CD14-positive monocyte (primary cell): ENCODE measurements around the gene PPP2R1B. TPM values are rescaled to one million over a fixed set of nuclear protein-coding genes. Genes with fewer than 3 reads are reported as not detected.

Source experiments
- DNase-seq, 3 donors: peaks; one replicate each; pipeline ENCODE4 v3.0.0-alpha.2; 2011 to 2022
- H2AFZ ChIP-seq: 2 replicates; pipeline ENCODE4 v1.6.0; 2012; ENCODE audit warnings: mild to moderate bottlenecking, low read depth, low read length, inconsistent platforms; ENCODE audit not compliant: insufficient read depth, poor library complexity, severe bottlenecking
- H3K27ac ChIP-seq, 2 donors: 1 replicate in 1 of 2; 2 replicates in 1 of 2; pipeline ENCODE4 v1.5.1; 2012 to 2013; ENCODE audit warnings: low read length in 2 of 2, control low read depth in 1 of 2, inconsistent platforms in 1 of 2, low read depth in 1 of 2, mild to moderate bottlenecking in 1 of 2
- H3K27me3 ChIP-seq, 2 donors: one replicate each; pipeline versions ENCODE4 v1.6.0 to v1.6.1; 2011 to 2013; ENCODE audit warnings: low read length in 2 of 2; ENCODE audit not compliant: control insufficient read depth in 2 of 2, insufficient read depth in 2 of 2
- H3K36me3 ChIP-seq, 2 donors: replicated peaks in 1 of 2; 1 replicate in 1 of 2; 2 replicates in 1 of 2; pipeline versions ENCODE4 v1.5.1 to v1.6.1; 2012 to 2013; ENCODE audit warnings: low read length in 2 of 2, control low read depth in 1 of 2, inconsistent platforms in 1 of 2, mild to moderate bottlenecking in 1 of 2; ENCODE audit not compliant: insufficient read depth in 2 of 2, control insufficient read depth in 1 of 2
- H3K4me1 ChIP-seq, 2 donors: 1 replicate in 1 of 2; 2 replicates in 1 of 2; pipeline versions ENCODE4 v1.5.1 to v1.6.1; 2012 to 2013; ENCODE audit warnings: low read length in 2 of 2, control low read depth in 1 of 2, inconsistent platforms in 1 of 2, mild to moderate bottlenecking in 1 of 2, moderate library complexity in 1 of 2; ENCODE audit not compliant: insufficient read depth in 2 of 2, control insufficient read depth in 1 of 2
- H3K4me2 ChIP-seq: replicated peaks from 2 replicates; pipeline ENCODE3; 2012; ENCODE audit warnings: low read length, moderate library complexity, mild to moderate bottlenecking; ENCODE audit not compliant: poor library complexity, severe bottlenecking; ENCODE audit errors: extremely low read depth
- H3K4me3 ChIP-seq, 3 experiments: fragments of 200-600 bp in 1 of 3; sonication (generic) in 1 of 3; replicated peaks in 1 of 3; 1 replicate in 2 of 3; 2 replicates in 1 of 3; pipeline ENCODE4 v1.5.1; 2011 to 2013; ENCODE audit warnings: low read length in 3 of 3, mild to moderate bottlenecking in 3 of 3, control low read depth in 2 of 3, low read depth in 2 of 3, inconsistent platforms in 1 of 3, moderate library complexity in 1 of 3
- H3K79me2 ChIP-seq: 2 replicates; pipeline ENCODE4 v1.6.0; 2012; ENCODE audit warnings: mild to moderate bottlenecking, control low read depth, inconsistent platforms, low read length, moderate library complexity; ENCODE audit not compliant: insufficient read depth
- H3K9ac ChIP-seq: 2 replicates; pipeline ENCODE4 v1.6.0; 2017; ENCODE audit warnings: low read length, mild to moderate bottlenecking; ENCODE audit not compliant: insufficient read depth, poor library complexity, severe bottlenecking
- H3K9me3 ChIP-seq, 2 donors: replicated peaks in 1 of 2; 1 replicate in 1 of 2; 2 replicates in 1 of 2; pipeline versions ENCODE4 v1.5.1 to v1.6.1; 2012 to 2013; ENCODE audit warnings: low read length in 2 of 2, control low read depth in 1 of 2; ENCODE audit not compliant: control insufficient read depth in 1 of 2, insufficient read depth in 1 of 2
- H4K20me1 ChIP-seq: 2 replicates; pipeline ENCODE4 v1.6.0; 2012; ENCODE audit warnings: mild to moderate bottlenecking, low read length, control low read depth, moderate library complexity; ENCODE audit not compliant: insufficient read depth
- H3K27ac Mint-ChIP-seq, 7 donors: one replicate each; pipeline ENCODE4 v1.8.0; 2020; ENCODE audit warnings: mild to moderate bottlenecking in 7 of 7, mixed read lengths in 7 of 7, moderate library complexity in 6 of 7, inconsistent platforms in 2 of 7
- H3K27me3 Mint-ChIP-seq, 3 donors: one replicate each; pipeline ENCODE4 v1.8.0; 2021 to 2022; ENCODE audit warnings: low read depth in 3 of 3, mild to moderate bottlenecking in 3 of 3, mixed read lengths in 3 of 3, moderate library complexity in 3 of 3, inconsistent platforms in 1 of 3
- H3K36me3 Mint-ChIP-seq, 2 donors: one replicate each; pipeline ENCODE4 v1.8.0; 2020; ENCODE audit warnings: mixed read lengths in 2 of 2, inconsistent platforms in 1 of 2, mild to moderate bottlenecking in 1 of 2
- H3K4me1 Mint-ChIP-seq: one replicate; pipeline ENCODE4 v1.8.0; 2020; ENCODE audit warnings: mild to moderate bottlenecking, mixed read lengths
- H3K4me3 Mint-ChIP-seq, 2 donors: one replicate each; pipeline ENCODE4 v1.8.0; 2020; ENCODE audit warnings: mild to moderate bottlenecking in 2 of 2, mixed read lengths in 2 of 2, moderate library complexity in 1 of 2
- H3K9me3 Mint-ChIP-seq, 7 donors: one replicate each; pipeline ENCODE4 v1.8.0; 2020 to 2022; ENCODE audit warnings: mixed read lengths in 7 of 7, mild to moderate bottlenecking in 6 of 7, moderate library complexity in 6 of 7, inconsistent platforms in 2 of 7
- WGBS: methylation state at CpG from one replicate; pipeline ENCODE4 v1.1.5; 2013; ENCODE audit warnings: missing lambda C conversion rate; ENCODE audit not compliant: insufficient coverage; 5-methylcytosine and 5-hydroxymethylcytosine counted together
- intact Hi-C, 2 donors: fragments of 100-400 bp; cut with micrococcal nuclease; formaldehyde crosslinking; loops; one replicate each; pipeline versions ENCODE4 v1.15.0 to v1.15.1; 2023
- polyA plus RNA-seq, 3 donors: library from polyadenylated mRNA; depleted of rRNA in 1 of 3; unstranded in 2 of 3; stranded (reverse) in 1 of 3; fragments of 300-500 nt in 2 of 3; fragments of >200 nt in 1 of 3; fragmentation: Illumina TruSeq in 2 of 3; gene quantifications; 1 replicate in 2 of 3; 2 replicates in 1 of 3; pipeline ENCODE4 v1.2.3, GENCODE V29; 2012 to 2021
- TF ChIP-seq, protein P1 (sequence below): fragments of 200-600 bp; IDR thresholded peaks from one replicate; pipeline ENCODE4 v1.8.0; 2022; ENCODE audit warnings: antibody characterized with exemption, mild to moderate bottlenecking

PPP2R1B gene
- polyA plus RNA-seq, 3 donors = 5.4 to 16.9 (median 11.2) TPM

DNA sequence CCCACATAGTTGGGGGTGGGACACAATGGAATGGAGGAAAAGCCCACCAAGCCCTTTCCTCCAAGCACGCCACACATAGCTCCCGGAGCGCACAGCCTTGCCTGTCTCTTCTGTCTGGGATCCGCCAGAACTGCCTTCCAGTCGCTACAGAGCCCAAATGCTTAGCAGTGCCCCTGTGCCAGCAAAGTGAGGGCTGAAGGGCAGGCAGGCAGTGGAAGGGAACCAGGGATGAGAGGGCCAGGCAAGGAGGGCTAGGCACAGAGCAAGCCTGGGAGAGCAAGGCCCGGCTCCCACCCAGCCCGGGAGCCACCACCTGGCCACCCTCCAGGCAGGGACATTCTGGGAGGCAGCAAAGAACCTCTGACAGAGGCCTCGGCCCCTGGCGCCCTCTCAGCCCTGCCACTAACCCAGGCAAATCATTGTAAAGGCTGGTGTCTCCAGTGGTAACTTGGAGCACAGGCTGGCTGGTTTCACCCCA, 32.5 kb downstream of the PPP2R1B start:
- peaks cover 5 to 19% of the 10 kb centered on the region in 2 donors for H3K36me3 ChIP-seq
- no peak for DNase-seq
- no peak overlapping the region for H3K4me2 ChIP-seq
- peaks cover 20 to 24% of the 10 kb centered on the region in 2 donors for H3K36me3 Mint-ChIP-seq
- no peaks in the 10 kb centered on the region for H3K4me1 ChIP-seq
- H3K27ac ChIP-seq = no peak overlapping the region
- no peak overlapping the region for H2AFZ ChIP-seq
- no peaks in the 10 kb centered on the region for H3K9me3 Mint-ChIP-seq
- H3K4me3 Mint-ChIP-seq = no peak overlapping the region
- peak overlapping the region in 1 of 7 donors; percentile 23 for H3K27ac Mint-ChIP-seq
- H3K4me3 ChIP-seq = no peak overlapping the region
- intact Hi-C loops = no loop called here
- H3K79me2 ChIP-seq = no peaks in the 10 kb centered on the region
- TF ChIP-seq, protein P1, sequence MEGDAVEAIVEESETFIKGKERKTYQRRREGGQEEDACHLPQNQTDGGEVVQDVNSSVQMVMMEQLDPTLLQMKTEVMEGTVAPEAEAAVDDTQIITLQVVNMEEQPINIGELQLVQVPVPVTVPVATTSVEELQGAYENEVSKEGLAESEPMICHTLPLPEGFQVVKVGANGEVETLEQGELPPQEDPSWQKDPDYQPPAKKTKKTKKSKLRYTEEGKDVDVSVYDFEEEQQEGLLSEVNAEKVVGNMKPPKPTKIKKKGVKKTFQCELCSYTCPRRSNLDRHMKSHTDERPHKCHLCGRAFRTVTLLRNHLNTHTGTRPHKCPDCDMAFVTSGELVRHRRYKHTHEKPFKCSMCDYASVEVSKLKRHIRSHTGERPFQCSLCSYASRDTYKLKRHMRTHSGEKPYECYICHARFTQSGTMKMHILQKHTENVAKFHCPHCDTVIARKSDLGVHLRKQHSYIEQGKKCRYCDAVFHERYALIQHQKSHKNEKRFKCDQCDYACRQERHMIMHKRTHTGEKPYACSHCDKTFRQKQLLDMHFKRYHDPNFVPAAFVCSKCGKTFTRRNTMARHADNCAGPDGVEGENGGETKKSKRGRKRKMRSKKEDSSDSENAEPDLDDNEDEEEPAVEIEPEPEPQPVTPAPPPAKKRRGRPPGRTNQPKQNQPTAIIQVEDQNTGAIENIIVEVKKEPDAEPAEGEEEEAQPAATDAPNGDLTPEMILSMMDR = no peak
- H3K9me3 ChIP-seq = no peaks in the 10 kb centered on the region
- H3K27me3 ChIP-seq = no peaks in the 10 kb centered on the region
- H4K20me1 ChIP-seq = no peaks in the 10 kb centered on the region
- no peak overlapping the region for H3K9ac ChIP-seq
- peaks cover 0 to 4% (median 2%) of the 10 kb centered on the region in 3 donors for H3K27me3 Mint-ChIP-seq
- WGBS = 90% methylated on average over 7 of the region's 9 CpGs
- peaks cover 5% of the 10 kb centered on the region for H3K4me1 Mint-ChIP-seq

DNA sequence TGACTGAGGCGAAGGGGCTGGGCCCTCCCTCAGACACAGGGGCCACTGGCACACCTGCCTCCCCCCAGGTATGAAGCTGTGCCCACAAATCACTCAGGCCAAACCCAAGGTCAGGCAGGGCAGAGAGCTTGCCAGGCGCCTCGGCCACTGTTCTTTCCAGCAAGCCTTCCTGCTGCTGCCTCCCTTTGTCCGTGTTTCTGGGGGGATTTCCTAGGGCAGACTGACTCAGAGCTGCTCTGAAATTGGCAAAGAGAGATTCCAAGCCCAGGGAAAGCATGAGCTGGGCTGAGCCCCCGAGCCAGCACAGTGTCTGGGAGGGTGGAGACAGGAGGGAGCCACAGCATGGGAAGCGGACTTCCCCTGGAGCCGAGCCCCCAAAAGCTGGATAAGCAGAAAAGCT, 33.2 kb downstream of the PPP2R1B start:
- Mint-ChIP-seq H3K27ac (peak overlapping the region in 1 of 7 donors; percentile 26), H3K4me1 (peaks cover 3% of the 10 kb centered on the region)
- DNase-seq = no peak

More for the DNA sequence above, 33.2 kb downstream of the PPP2R1B start:
- 91% methylated on average over 6 of the region's 7 CpGs for WGBS
- Histone ChIP-seq H4K20me1 (no peaks in the 10 kb centered on the region), H3K79me2 (no peaks in the 10 kb centered on the region), H3K36me3 (peaks cover 2 to 14% of the 10 kb centered on the region in 2 donors), H3K4me3 (no peak overlapping the region), H3K9me3 (no peaks in the 10 kb centered on the region), H3K27ac (no peak overlapping the region), H3K9ac (no peak overlapping the region), H2AFZ (no peak overlapping the region), H3K4me1 (no peaks in the 10 kb centered on the region), H3K27me3 (no peaks in the 10 kb centered on the region), H3K4me2 (no peak overlapping the region)
- intact Hi-C loops = no loop called here
- Mint-ChIP-seq H3K9me3 (no peaks in the 10 kb centered on the region), H3K27me3 (peaks cover 0 to 4% (median 2%) of the 10 kb centered on the region in 3 donors), H3K36me3 (peaks cover 19 to 26% of the 10 kb centered on the region in 2 donors), H3K4me3 (no peak overlapping the region)
- TF ChIP-seq, protein P1 = no peak
